Thyroid gland (tissue), 4 donors: ENCODE results near the gene PDE8A.

Experiments
- POLR2A ChIP-seq, 2 donors: fragments of 450-650 bp; IDR thresholded peaks; one replicate each; pipeline ENCODE4 v1.6.1; 2017; ENCODE audit warnings: antibody characterized with exemption in 2 of 2, mild to moderate bottlenecking in 2 of 2, moderate library complexity in 1 of 2
- TF ChIP-seq, protein P1 (sequence below), 6 experiments: fragments of 200-600 bp in 3 of 6; fragments of 450-650 bp in 3 of 6; sonication (generic) in 3 of 6; IDR thresholded peaks; one replicate each; pipeline ENCODE4 v1.5.1; 2016 to 2019; ENCODE audit warnings: antibody characterized with exemption in 6 of 6, mild to moderate bottlenecking in 2 of 6, inconsistent platforms in 1 of 6, moderate library complexity in 1 of 6

DNA sequence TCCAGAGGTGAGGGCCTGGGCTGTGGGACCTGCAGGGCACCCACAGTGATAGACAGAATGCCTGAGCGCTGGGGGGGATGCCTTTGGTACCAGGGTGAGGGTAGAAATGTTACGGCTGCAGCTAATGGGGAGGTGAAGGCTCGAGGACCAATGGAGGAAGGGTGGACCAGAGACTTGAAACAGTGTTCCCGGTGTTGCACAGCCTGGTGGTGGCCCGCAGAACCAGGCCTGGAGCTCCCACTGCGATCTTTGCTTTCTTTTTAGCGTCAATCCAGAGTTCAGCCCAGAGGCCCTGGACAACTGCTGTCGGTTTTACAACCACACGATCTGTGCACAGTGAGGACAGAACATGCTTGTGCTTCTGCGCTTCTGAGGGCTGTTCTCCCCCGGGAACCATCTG lies 36.8 kb upstream of the PDE8A start:
- TF ChIP-seq, protein P1, sequence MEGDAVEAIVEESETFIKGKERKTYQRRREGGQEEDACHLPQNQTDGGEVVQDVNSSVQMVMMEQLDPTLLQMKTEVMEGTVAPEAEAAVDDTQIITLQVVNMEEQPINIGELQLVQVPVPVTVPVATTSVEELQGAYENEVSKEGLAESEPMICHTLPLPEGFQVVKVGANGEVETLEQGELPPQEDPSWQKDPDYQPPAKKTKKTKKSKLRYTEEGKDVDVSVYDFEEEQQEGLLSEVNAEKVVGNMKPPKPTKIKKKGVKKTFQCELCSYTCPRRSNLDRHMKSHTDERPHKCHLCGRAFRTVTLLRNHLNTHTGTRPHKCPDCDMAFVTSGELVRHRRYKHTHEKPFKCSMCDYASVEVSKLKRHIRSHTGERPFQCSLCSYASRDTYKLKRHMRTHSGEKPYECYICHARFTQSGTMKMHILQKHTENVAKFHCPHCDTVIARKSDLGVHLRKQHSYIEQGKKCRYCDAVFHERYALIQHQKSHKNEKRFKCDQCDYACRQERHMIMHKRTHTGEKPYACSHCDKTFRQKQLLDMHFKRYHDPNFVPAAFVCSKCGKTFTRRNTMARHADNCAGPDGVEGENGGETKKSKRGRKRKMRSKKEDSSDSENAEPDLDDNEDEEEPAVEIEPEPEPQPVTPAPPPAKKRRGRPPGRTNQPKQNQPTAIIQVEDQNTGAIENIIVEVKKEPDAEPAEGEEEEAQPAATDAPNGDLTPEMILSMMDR (IDR thresholded peaks at IDR 0.05) = no peak
- no peak for TF ChIP-seq POLR2A (IDR thresholded peaks at IDR 0.05)
